ENCODE measurements around the gene VSTM4.

The VSTM4 gene

DNA sequence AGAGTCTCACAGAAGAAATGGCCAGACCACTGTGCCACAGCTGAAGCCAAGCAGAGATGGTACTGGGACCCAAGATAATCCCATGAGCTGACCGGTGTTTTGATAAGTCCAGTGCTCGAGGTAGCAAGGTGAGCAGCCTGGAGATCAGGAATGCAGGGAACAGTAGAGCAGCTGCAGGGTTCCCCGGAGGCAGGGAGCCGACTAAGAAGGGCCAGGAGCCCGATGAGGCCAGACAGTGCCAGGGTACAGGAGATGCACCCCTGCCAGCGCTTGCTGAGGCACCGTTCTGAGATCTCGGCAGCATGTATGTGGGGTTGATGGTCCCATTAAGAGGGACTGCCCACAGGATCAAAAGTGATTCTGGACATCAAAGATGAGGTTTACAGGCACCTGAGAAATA lies 47.1 kb downstream of the VSTM4 start:
- DNase-seq, result no peak

DNA sequence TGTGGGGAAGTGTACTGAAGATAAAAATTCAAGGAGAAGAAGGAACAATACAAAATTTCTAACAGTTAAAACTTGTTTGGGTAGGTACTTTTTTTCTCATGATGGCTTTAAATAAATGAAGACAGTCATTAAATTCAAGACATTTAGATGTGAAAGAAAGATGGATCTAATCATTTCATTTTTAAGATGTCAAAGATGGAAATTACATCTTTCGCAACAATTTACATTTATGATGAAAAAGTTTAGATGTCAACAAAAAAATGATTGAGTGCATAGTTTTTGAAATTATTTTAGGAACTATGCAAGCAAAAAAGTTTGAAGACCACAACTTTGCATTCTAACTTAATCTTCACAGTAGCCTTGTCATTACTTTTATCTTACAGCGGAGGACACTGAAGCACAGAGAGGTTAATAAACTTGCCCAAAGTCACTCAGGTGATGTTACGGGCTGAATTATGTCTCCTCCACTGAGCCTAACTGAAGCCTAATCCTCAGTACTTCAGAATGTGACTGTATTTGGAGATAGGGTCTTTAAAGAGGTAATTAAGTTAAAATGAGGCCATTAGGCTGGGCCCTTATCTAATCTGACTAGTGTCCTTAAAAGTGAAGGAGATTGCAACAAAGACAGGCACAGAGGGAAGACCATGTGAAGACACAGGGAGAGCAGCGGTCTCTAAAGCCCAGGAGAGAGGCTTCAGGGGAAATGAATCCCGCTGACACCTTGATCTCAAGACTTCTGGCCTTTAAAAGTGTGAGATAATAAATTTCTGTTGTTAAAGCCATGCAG lies 48.2 kb downstream of the VSTM4 start:
- DNase-seq, result no peak

DNA sequence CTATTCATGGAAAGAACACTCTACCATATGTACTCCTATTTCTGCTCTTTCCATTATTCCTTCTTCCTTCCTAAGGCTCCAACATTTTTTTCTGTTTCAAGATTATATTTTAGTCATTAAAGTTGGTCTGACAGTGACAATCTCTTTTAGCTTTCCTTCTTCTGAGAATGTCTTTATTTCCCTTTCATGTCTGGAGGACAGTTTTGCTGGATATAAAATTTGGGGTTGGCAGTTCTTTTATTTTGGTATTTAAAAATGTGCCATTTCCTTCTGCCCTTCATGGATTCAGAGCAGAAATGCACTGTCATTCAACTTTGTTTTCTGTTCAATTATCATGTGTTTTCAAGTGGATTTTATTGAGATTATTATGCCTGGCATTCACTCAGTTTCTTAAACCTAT lies 53.1 kb downstream of the VSTM4 start:
- no peak for DNase-seq

DNA sequence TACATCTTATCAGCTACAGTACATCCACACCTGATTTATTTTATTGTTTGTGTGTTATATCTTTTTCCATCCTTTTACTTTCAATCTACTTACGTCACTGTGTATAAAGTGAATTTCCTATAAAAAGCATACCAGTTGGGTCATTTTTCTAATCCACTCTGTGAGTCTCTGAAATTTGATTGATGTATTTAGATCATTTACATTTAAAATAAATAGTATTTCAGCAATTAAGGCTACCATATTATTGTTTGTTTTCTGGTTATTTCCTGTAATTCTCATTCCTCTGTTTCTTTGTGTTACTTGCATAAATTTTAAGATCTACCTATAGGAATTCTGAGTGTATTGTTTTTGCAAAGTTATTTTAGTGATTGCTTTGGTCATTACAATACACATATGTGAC lies 53.7 kb downstream of the VSTM4 start:
- DNase-seq, result no peak

DNA sequence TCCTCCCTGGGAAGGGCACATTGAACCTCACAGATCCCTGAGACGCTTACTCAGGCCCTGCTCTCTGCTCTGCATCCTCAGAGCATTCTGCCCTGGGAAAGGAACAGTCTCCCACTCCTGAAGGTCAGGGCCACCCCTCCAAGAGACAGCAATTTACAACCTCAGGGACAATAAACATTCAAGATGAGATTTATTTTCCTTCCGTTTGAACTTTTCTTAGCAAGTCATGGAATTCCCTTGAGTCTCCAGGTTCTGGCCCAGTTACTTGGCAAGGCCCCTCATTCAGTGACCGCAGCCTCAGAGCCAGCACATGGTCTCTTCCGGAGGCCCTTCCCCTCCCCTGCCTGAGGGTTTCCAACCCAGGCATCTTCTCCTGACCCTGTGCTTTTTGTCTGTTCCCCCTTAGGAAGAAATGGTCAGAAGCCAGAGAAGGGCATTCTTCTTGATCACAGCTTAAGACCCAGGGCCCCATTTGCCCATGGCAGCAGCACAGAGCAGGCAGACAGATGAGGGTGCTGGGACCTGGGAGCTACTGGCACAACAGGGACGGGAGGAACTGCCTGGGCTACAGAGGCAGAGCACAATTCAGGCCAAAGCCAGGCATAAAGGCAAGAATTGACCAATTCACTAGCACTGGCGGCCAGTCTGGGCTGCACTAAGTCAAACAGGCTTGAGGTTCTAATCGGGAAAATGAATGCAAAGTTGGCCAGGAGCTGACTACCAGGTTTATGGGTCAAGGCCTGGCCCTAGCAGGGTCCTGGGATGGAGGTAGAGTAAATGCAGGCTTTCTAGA lies 56.7 kb downstream of the VSTM4 start:
- DNase-seq, result no peak

DNA sequence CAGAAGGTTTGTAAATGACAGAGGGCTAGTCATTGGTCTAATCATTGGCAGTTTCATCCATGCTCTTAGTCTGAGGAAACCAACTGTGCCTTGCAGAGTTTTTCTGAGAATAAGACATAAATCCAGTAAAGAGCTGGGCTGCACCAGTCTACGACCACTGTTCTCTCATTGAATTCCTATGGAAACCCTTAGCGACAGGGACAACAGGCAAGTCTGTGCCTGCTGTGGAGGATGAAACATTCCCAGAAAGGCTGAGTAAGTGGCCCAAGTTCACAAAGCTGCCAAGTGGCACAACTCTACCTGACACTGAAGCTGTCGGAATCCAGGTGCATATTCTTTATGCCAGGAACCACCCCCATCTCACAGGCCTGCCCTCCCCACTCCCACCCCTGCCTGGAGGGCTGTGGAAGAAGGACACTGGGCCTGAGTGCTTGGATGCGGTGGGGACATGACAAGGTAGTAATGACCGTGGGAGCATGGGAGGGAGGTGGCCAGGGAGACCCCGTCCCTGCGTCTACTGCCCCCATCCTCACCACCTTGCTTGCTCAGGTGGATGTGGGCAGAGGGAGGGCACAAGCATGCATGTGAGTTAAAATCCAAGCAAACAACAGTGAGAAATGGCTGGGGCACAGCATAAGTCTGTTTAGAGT lies 58.0 kb downstream of the VSTM4 start:
- DNase-seq, result no peak

DNA sequence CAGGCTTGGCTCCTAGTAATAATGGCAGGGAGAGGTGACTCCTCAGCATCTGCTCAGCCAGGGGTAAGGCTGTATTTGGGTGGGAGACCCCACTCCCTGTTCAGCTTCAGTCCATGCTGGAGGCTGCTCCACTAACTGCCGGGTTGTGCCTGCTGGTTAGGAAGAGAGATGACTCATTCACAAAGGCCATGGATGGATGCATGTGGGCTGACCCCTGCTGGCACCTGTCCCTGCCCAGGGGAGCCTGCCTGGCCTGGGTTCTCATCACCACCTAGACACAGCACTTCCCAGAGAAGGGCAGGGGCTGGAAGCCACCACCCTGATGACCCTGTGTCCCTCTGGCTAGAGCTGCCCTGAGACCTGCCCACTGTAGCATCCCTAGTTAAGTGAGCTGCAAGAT lies 59.0 kb downstream of the VSTM4 start:
- no peak for DNase-seq

DNA sequence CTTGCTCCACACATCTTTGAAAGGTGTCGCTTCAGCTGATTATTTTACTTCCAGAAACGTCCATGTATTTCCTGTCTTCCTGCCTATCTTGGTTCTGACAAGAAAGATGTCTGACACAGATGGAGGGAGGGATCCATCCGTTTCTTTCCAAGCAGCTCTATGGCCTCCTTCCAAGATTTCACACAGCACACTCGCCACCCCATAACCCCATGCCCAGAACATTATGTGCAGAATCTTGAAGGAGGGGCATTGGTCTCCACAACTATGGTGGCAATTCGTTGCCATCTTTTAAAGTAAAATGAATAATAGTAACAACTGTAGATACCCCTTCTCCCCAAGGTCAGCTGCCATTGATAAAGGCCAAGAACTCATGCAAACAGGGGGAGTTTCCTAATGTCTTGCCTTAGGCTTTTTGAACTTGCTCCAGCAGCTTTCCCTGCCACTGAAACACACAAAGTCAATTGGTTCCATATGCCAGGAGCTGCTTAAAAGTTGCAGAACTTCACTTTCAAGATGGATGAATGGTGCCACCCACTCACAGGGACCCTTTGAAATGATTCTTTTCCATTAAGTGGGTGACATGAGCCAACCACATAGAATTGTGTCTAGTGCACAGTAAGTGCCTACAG lies 60.0 kb downstream of the VSTM4 start:
- DNase-seq, result no peak

DNA sequence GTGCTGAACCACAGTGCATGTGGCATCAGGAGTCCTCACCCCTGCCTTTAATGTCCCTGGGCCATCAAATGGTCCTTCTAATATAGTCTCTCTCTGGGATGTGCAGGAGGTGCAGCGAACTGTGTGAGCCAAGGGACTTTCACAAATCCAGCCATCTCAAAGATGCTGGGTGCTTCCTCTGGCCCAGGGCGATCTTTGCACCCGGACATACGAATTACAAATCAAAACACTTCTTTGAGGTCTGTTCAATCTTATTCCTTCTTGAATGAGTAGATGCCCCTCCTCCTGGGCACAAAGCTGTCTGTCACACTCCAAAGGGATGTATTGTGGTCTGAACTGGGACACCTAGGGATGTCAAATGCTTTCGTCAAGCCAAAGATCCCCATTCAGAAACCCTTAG lies 60.6 kb downstream of the VSTM4 start:
- no peak for DNase-seq

DNA sequence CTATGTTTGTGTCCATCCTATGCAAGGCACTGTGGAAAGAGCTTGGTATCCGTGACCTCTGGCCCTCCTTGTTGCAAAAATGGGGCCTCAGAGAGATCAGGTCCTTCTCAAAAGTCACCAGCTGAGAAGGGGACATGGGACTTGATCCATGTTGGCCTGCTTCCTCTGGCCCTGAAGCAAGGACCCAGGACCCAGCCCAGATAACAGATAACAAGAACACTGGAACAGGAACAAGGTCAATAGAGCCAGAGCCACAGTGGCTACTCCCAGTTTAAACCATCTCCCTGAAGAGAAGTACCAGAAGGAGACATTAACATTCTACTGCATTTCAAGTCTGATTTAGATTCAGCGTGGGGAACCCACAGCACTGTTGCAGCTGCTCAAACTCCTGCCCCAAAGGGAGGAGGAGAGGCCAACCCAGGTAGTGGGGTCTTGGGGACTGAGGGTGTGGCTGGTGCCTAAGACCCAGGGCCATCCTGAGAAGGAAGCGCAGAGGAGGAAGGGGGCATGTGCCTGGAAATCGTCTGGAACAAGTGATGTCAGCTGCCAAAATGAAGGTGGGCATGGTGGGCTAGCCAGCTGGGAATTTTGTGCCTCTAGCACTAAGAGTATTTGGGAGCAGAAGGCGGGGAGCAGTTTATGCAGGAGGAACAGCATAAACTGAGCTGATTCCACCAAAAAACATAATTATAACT lies 61.2 kb downstream of the VSTM4 start:
- DNase-seq, result no peak

DNA sequence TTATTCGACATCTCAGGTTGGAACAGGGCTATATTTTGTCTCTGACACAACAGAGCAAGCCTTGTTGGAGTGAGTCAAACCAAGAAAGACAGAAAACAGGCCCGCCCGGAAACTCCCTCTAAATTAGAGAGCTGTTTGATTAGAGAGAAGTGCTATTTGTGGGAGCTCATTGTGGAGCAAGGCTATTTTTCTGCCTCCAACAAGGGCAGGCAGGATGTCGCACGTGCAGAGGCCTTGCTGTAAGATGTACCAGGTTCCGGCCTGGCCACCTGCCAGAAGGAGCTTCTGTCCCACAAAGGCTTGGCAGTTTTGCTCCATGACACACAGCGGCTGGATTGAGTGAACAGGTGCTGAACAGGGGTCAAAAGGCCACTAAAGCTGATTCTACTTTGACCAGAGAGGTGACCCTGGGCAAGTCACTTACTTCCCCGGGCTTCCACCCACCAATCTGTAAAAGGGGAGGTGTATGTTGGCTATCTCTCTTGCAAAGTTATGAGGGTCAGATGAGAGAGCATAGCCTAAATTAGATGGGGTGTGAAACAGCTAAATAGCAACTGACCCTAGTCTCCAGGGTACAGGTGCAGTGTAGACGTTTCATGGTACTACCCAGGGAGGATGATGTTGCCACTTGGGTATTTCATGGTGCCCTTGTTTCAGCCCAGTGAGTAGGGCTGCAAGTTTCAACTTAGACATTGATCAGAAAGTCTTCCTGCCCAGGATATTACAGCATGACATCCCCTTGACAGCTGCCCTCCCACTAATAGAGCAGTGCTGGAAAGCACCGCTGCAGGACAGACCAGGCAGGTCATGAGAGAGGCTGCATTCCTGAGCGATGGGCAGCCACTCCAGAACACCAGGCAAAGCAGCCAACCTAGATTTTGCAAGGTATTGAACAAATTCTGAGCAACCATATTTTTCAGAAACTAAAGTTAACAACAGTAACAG lies 62.0 kb downstream of the VSTM4 start:
- no peak for DNase-seq

DNA sequence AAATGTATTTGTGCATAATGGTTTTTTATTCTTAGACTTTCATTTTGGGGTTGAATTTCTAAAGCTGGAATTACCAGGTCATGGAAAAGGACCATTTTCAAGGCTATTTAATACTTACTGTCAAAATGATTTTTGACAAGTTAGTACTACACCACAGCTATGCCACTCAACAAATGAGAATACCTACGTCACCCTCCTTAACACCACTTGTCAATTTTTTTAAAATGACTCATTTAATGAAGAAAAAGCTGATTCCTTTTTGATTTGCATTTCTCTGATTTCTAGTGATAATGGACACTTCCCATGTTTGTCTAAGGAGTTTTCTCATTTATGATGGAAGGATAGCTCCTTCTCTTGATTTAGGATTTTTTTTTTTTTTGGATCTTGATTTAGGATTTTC lies 63.3 kb downstream of the VSTM4 start:
- no peak for DNase-seq

DNA sequence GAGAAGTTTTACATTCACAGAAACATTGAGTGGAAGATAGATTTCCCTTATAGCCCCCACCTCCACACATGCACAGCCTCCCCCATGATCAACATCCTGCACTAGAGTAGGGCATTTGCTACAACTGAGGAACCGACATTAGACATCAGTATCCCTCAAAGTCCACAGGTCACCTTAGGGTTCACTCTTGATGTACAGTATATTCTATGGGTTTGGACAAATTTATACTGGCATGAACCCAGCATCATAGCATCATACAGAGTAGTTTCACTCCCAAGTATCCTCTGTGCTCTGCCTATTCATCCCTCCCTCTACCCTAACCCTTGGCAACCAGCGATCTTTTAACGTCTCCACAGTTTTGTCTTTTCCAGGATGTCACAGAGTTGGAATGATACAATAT lies 64.4 kb downstream of the VSTM4 start:
- no peak for DNase-seq

DNA sequence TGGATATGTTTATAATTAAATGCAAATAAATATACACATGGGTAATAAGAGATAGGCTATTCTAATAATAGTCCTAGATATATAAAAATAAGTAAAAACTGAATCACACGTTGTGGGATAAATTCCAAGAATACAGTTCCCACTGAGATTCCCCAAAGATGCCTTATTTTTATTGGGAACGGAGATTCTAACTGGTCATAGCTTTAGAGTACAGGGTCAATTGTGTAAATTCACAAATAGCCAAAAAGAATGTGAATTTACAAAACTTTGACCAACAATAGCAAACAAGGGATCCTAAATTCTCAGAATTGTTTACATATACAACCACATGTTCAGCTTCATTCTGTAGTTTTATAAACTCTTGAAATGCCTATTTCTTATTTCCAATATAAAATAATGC lies 65.0 kb downstream of the VSTM4 start:
- DNase-seq, result no peak

DNA sequence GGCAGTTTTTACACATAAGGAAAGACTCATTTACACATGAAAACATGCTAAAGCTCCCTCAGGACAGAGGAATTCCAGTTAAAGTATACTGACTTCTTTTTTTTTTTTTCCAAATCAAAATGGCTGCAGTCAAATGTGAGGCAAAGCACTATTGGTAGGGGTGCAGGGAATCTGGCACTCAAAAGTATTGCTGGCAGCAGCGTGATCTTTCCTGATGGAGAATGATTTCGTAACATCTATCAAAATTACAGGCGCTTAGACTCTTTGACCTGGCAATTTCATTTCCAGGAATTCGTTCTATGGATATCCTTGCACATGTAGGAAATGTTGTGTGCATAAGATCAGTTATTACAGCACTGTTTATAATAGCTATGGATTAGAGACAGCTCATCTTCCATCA lies 65.7 kb downstream of the VSTM4 start:
- DNase-seq, result no peak

DNA sequence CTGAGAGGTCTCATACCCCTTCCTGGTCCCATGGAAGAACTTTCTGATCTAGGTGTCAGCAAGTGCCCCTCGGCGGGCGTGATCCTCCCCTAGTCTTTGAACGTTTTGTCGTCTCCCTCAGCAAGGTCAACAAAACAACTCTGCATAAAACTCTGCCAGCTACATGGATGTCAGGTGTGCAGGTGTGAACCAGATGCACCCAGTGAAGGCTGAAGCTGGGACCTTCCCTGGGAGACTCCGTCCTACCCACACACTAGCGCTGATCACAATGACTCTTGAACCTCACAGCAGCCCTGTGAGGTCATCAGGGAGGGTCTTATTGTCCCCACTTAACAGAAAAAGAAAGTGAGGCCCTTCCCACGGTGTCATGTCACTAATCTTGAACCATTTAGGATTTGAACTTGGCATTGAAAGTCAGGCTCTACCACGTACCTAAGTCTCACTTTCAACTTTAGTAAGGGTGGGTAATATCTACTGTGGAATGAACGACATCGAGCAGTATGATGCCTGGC lies 68.1 kb downstream of the VSTM4 start:
- DNase-seq, result no peak

DNA sequence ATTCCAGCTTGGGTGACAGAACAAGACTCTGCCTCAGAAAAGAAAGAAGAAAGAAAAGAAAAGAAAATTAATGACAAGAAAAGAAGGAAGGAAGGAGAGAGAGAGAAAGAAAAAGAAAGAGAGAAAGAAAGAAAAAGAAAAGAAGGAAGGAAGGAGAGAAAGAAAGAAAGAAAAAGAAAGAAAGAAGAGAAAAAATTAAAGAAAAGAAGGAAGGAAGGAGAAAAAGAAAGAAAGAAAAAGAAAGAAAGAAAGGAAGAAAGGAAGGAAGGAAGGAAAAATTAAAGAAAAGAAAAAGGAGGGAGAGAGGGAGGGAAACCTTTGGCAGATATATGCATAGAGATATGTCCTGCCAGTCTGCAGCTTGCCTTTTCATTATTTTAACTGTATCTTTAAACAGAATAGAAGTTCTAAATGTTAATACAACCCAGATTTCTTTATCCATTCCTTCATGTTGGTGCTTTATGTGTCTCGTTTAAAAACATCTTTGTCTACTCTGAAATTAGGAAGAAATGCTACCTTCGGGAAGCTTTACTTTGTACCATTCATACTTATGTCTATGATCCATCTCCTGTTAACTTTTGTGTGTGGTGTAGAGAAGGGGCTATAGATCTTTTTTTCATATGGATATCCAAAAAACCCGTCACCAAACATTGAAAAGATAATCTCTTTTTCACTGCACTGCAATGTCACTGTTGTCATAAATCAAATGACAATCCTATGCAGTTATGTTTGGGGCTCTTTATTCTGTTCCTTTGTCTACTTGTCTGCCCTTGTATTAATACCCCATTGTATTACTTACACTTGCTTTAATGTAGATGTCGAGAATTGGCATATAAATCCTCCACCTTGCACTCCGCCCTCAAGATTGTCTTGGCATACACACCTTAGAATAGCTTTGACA lies 70.8 kb downstream of the VSTM4 start:
- DNase-seq, result no peak

DNA sequence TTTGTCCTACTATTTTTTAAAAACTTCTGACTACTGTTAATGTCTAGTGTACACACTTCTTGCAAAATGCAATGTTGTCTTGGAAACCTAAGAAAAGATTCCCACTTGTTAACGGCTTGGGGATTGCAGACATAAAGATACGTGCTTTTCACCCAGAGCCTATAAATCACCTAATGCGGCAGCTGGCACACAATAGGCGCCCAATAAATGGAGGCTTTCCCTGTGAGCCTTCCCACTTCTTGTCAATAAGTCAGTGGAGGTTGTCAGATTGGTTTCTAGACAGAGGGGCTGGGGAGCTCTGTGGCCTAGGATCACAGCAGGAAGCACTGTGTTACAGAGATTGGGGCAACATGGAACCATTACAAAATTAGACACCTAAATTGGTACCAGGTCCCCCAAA lies 74.7 kb downstream of the VSTM4 start:
- no peak for DNase-seq

DNA sequence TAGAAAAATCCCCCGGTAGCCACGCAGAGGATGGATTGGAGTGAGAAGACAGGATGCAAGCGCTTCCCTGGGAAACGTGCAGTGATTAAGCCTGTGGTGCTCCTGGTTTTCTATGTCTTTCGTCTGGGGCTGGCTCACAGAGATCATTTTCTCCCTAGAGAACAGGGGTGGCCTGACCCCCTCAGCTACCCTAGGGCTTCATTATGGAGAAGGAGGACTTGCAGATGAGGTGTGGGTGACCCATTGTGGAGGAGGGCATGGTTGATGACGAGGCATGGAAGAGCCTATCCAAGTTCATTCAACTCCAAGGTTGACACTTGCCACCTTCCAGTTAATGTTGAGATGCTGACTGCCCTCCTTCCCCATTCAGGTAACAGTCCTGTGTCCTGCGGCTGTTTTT lies 75.9 kb downstream of the VSTM4 start:
- DNase-seq, result no peak

DNA sequence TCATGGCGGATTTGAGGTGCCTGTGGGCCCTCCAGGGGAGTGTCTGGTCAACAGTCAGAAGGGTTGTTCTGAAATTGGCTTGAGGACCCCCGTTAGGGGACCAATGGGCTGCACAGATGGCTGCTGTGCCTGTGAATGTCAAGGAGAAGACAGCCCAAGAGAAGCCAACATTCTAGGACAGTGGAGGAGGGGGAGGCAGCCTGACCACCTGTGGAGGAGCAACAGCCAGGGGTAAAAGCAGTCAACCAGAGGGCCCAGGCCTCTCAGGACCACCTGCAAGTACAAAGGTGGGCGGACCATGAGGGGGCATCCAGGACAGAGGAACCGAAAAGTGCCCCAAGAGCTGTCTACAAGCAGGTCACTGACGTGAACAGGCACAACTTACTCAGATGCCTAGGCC lies 76.6 kb downstream of the VSTM4 start:
- no peak for DNase-seq

Measured in activated CD4-positive, CD25-positive, alpha-beta regulatory T cell (primary cell).